ENCODE data around the gene SH2D2A.

Gene SH2D2A

GRCh38 chr1:156828400-156829124, 11.9 kb upstream of the SH2D2A start:
- no peak overlapping the region for H3K4me2 ChIP-seq (ENCODE audit: low read depth, low read length, poor library complexity, severe bottlenecking)
- no peaks in the 10 kb centered on the region for H3K4me1 ChIP-seq (ENCODE audit: insufficient read depth, low read length, poor library complexity, severe bottlenecking)
- no peak overlapping the region for H3K9ac ChIP-seq (ENCODE audit: low read depth, low read length, poor library complexity, severe bottlenecking)
- no peaks in the 10 kb centered on the region for H3K9me3 ChIP-seq (ENCODE audit: insufficient read depth, low read depth, low read length)
- H3K79me2 ChIP-seq (ENCODE audit: insufficient read depth, low read length): no peaks in the 10 kb centered on the region
- TF ChIP-seq EZH2phosphoT487 (IDR thresholded peaks at IDR 0.05; ENCODE audit: borderline replicate concordance) (no peak), CTCF (conservative IDR thresholded peaks at IDR 0.05; ENCODE audit: low read length) (no peak)
- no peaks in the 10 kb centered on the region for H3K27me3 ChIP-seq (ENCODE audit: insufficient read depth, low read length, poor library complexity, severe bottlenecking)
- no peaks in the 10 kb centered on the region for H3F3A ChIP-seq (ENCODE audit: low read depth)
- no peaks in the 10 kb centered on the region for H3K9me2 ChIP-seq (replicated peaks; ENCODE audit: low read depth, low read length)
- H4K20me1 ChIP-seq (ENCODE audit: insufficient read depth, low read length, poor library complexity, severe bottlenecking): no peaks in the 10 kb centered on the region
- H3K36me3 ChIP-seq (ENCODE audit: insufficient read depth, low read length): no peaks in the 10 kb centered on the region
- no peak overlapping the region for H2AFZ ChIP-seq (ENCODE audit: low read length)
- H3K4me3 ChIP-seq (ENCODE audit: low read length, poor library complexity, severe bottlenecking): no peak overlapping the region

DNA sequence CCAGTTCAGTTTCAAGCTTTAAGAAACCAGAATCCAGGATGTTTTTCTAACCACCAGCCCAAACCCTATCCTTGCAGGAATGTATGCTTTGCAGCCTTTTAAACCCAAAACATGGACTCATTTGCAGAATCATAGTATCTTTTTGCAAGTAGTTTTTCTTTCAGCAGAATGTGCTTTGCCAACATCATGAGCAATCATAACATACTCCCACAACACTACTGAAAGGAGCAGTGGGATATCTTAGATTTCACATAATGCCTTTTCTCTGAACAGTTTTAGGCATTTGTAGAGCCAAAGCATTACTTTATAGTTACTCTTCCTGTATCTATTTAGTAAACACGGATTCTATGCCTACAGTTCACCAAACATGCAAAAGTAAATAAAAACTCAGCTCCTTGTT, 10.0 kb upstream of the SH2D2A start:
- no peak overlapping the region for H2AFZ ChIP-seq (ENCODE audit: low read length)
- H3K9me2 ChIP-seq (replicated peaks; ENCODE audit: low read depth, low read length): no peaks in the 10 kb centered on the region
- no peaks in the 10 kb centered on the region for H3K4me1 ChIP-seq (ENCODE audit: insufficient read depth, low read length, poor library complexity, severe bottlenecking)
- H3K4me3 ChIP-seq (ENCODE audit: low read length, poor library complexity, severe bottlenecking): no peak overlapping the region
- H3K36me3 ChIP-seq (ENCODE audit: insufficient read depth, low read length): no peaks in the 10 kb centered on the region
- H3F3A ChIP-seq (ENCODE audit: low read depth): no peaks in the 10 kb centered on the region
- no peak overlapping the region for H3K9ac ChIP-seq (ENCODE audit: low read depth, low read length, poor library complexity, severe bottlenecking)
- no peaks in the 10 kb centered on the region for H3K9me3 ChIP-seq (ENCODE audit: insufficient read depth, low read depth, low read length)
- TF ChIP-seq EZH2phosphoT487 (IDR thresholded peaks at IDR 0.05; ENCODE audit: borderline replicate concordance) (no peak), CTCF (conservative IDR thresholded peaks at IDR 0.05; ENCODE audit: low read length) (no peak)
- no peaks in the 10 kb centered on the region for H3K27me3 ChIP-seq (ENCODE audit: insufficient read depth, low read length, poor library complexity, severe bottlenecking)
- no peak overlapping the region for H3K4me2 ChIP-seq (ENCODE audit: low read depth, low read length, poor library complexity, severe bottlenecking)
- no peaks in the 10 kb centered on the region for H4K20me1 ChIP-seq (ENCODE audit: insufficient read depth, low read length, poor library complexity, severe bottlenecking)
- no peaks in the 10 kb centered on the region for H3K79me2 ChIP-seq (ENCODE audit: insufficient read depth, low read length)

DNA sequence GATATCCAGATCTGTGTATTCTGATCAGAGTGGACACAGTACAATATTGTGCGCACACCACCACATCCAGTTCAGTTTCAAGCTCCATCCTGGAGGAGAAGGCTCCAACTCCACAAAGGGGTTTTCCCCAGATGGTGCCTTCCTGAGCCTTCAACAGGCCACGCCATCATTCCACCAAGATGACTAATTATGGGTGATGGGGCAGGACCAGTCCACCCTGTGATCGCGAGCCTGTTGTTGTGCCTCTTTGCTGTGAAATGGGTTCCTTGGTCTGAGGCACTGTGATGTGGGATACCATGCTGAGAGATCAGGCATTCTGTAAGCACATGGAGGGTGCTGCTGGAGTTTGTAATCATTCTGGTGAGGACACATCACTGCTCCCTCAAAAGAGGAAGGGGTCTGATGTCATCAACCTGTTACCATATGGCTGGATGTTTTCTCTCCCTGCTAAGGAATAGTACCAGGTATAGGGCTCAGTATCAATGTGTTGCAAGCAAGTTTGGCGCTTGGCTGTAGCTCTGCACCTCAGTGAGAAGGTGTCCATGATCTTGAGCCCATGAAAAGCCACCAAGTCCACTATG, 6.7 kb upstream of the SH2D2A start:
- Histone ChIP-seq H3K79me2 (ENCODE audit: insufficient read depth, low read length) (no peaks in the 10 kb centered on the region), H3F3A (ENCODE audit: low read depth) (no peaks in the 10 kb centered on the region), H3K4me2 (ENCODE audit: low read depth, low read length, poor library complexity, severe bottlenecking) (no peak overlapping the region), H3K27me3 (ENCODE audit: insufficient read depth, low read length, poor library complexity, severe bottlenecking) (no peaks in the 10 kb centered on the region), H3K4me3 (ENCODE audit: low read length, poor library complexity, severe bottlenecking) (no peak overlapping the region), H3K9ac (ENCODE audit: low read depth, low read length, poor library complexity, severe bottlenecking) (no peak overlapping the region), H4K20me1 (ENCODE audit: insufficient read depth, low read length, poor library complexity, severe bottlenecking) (no peaks in the 10 kb centered on the region), H3K9me3 (ENCODE audit: insufficient read depth, low read depth, low read length) (no peaks in the 10 kb centered on the region), H3K4me1 (ENCODE audit: insufficient read depth, low read length, poor library complexity, severe bottlenecking) (no peaks in the 10 kb centered on the region), H2AFZ (ENCODE audit: low read length) (no peak overlapping the region), H3K36me3 (ENCODE audit: insufficient read depth, low read length) (no peaks in the 10 kb centered on the region), H3K9me2 (replicated peaks; ENCODE audit: low read depth, low read length) (no peaks in the 10 kb centered on the region)
- TF ChIP-seq CTCF (conservative IDR thresholded peaks at IDR 0.05; ENCODE audit: low read length) (no peak), EZH2phosphoT487 (IDR thresholded peaks at IDR 0.05; ENCODE audit: borderline replicate concordance) (no peak)
